A204.1 (cell line): ENCODE measurements around the gene CNOT11.

Source experiments
- FAIRE-seq: peaks from 2 replicates; lab custom pipeline; 2012; peaks lifted over from hg19 to GRCh38; lab: Jason Lieb, UNC

CNOT11 gene

GRCh38 chr2:101278925-101279324 is 26.2 kb downstream of the CNOT11 start:
- no peak for FAIRE-seq

GRCh38 chr2:101281482-101281881 is 28.8 kb downstream of the CNOT11 start:
- no peak for FAIRE-seq

GRCh38 chr2:101282980-101283379 is 30.3 kb downstream of the CNOT11 start:
- no peak for FAIRE-seq

GRCh38 chr2:101286684-101287083 is 34.0 kb downstream of the CNOT11 start:
- FAIRE-seq = no peak

- FAIRE-seq = no peak
Measured at GRCh38 chr2:101287303-101287702, 34.6 kb downstream of the CNOT11 start.

GRCh38 chr2:101290711-101291110 is 38.0 kb downstream of the CNOT11 start:
- no peak for FAIRE-seq

- no peak for FAIRE-seq
Measured at GRCh38 chr2:101291973-101292372, 39.3 kb downstream of the CNOT11 start.

GRCh38 chr2:101293544-101293943 is 40.9 kb downstream of the CNOT11 start:
- no peak for FAIRE-seq

- FAIRE-seq = no peak
Measured at GRCh38 chr2:101294861-101295260, 42.2 kb downstream of the CNOT11 start.

GRCh38 chr2:101295895-101296294 is 43.2 kb downstream of the CNOT11 start:
- FAIRE-seq = no peak

- no peak for FAIRE-seq
Measured at GRCh38 chr2:101296371-101296770, 43.7 kb downstream of the CNOT11 start.

- FAIRE-seq = no peak
Measured at GRCh38 chr2:101297383-101297782, 44.7 kb downstream of the CNOT11 start.

- FAIRE-seq = no peak
Measured at GRCh38 chr2:101299604-101300003, 46.9 kb downstream of the CNOT11 start.

GRCh38 chr2:101300164-101300563 is 47.5 kb downstream of the CNOT11 start:
- FAIRE-seq = no peak

- no peak for FAIRE-seq
Measured at GRCh38 chr2:101300836-101301235, 48.1 kb downstream of the CNOT11 start.

- FAIRE-seq = no peak
Measured at GRCh38 chr2:101302016-101302415, 49.3 kb downstream of the CNOT11 start.

GRCh38 chr2:101303688-101304087 is 51.0 kb downstream of the CNOT11 start:
- FAIRE-seq = no peak

- no peak for FAIRE-seq
Measured at GRCh38 chr2:101305035-101305434, 52.3 kb downstream of the CNOT11 start.

- FAIRE-seq = no peak
Measured at GRCh38 chr2:101305492-101306078, 52.9 kb downstream of the CNOT11 start.

- no peak for FAIRE-seq
Measured at GRCh38 chr2:101306410-101306809, 53.7 kb downstream of the CNOT11 start.

- FAIRE-seq = no peak
Measured at GRCh38 chr2:101307503-101307902, 54.8 kb downstream of the CNOT11 start.

GRCh38 chr2:101307950-101308431 is 55.3 kb downstream of the CNOT11 start:
- FAIRE-seq = no peak

GRCh38 chr2:101308432-101309210 is 55.9 kb downstream of the CNOT11 start, which contains the start of gene RNF149:
RNF149 (minus strand) TSS chr2:101308701; CDS start chr2:101308588, 113 bp downstream.
- FAIRE-seq = no peak
